Ishikawa (cell line): ENCODE results near the gene NBR1.

Experiments
- CREB1 ChIP-seq: IDR thresholded peaks from 2 replicates; pipeline ENCODE4 v1.6.1; 2012; ENCODE audit warnings: low read depth
- MAX ChIP-seq: IDR thresholded peaks from 2 replicates; pipeline ENCODE4 v1.6.1; 2012
- RAD21 ChIP-seq: IDR thresholded peaks from 2 replicates; pipeline ENCODE4 v1.6.1; 2012; ENCODE audit warnings: low read depth
- TAF1 ChIP-seq: IDR thresholded peaks from 2 replicates; pipeline ENCODE4 v1.6.1; 2012; ENCODE audit warnings: low read depth, mild to moderate bottlenecking
- TEAD4 ChIP-seq: IDR thresholded peaks from 2 replicates; pipeline ENCODE4 v1.6.1; 2012

DNA sequence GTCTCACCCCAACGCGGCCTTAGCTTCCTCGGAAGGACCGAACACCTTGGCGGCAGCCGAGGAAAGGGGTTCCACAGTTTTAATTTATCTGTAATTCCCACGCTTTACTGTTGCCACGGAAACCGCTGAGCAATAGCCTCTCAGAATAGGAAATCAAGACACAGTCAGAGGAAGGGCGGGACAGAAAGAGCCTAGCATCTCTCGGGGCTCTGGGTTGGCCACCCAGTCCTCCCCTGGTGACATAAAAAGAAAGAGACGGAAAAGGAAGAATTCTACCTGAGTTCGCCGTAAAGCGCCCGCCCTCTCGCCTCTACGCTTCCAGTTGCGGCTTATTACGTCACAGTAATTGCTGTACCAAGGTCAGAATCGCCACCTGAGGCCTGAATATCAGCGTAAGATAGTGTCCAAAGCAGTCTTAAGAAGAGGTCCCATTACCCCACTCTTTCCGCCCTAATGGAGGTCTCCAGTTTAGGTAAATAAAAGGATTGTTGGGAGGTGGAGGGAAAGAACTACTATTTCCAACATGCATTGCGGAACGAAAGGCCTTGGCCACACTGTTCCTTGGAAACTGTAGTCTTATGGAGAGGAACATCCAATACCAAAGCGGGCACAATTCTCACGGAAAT, 761 bp upstream of the NBR1 start:
- TF ChIP-seq TEAD4 = no peak
- TF ChIP-seq CREB1 = peak; percentile 97
- no peak; the same call in 1 of the 2 replicates for TF ChIP-seq TAF1
- no peak for TF ChIP-seq RAD21
- TF ChIP-seq MAX = no peak; the same call in none of the 2 replicates
